Activated T-cell treated with anti-CD3 and anti-CD28 coated beads for 24 hours (primary cell): ENCODE measurements around the gene ERGIC3.
"Not testable (repeated sequence)": the region's sequence is repeated elsewhere in the genome, so short reads cannot be mapped to it uniquely, and the experiment has no call there.

Experiments used
- DNase-seq: peaks from one replicate; pipeline ENCODE4 v3.0.0-alpha.2; 2020; ENCODE audit warnings: low read depth

Gene ERGIC3

GRCh38 chr20:35518955-35519354 is 22.9 kb upstream of the ERGIC3 start:
- DNase-seq, result no peak

- no peak for DNase-seq
These were observed 18.5 kb upstream of the ERGIC3 start for GRCh38 chr20:35523298-35523888.

DNA sequence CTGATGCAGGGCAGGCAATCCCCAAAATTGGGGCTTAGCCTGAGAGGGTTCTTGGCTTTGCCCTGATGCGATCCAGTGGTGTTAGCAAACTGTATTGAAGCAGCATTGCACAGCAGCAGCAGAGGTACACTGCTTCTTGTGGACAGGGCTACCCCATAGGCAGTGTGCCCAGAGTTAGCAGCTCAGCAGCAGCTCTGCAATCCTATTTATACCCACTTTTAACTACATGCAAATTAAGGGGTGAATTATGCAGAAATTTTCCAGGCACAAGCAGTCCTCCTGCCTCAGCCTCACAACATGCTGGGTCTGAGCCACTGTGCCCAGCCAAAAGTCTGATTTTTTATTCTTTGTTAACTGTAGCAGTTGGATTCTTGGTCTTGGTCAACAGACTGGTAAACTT is 16.2 kb upstream of the ERGIC3 start:
- no peak for DNase-seq

GRCh38 chr20:35527122-35527769 is 14.6 kb upstream of the ERGIC3 start:
- DNase-seq, result no peak

- DNase-seq, result no peak
These were observed 12.3 kb upstream of the ERGIC3 start, which contains the start of gene C20orf173 for GRCh38 chr20:35529552-35529951. C20orf173 (minus strand) TSS chr20:35529652; CDS start chr20:35529373, 279 bp downstream.

GRCh38 chr20:35539756-35540212 is 2.1 kb upstream of the ERGIC3 start:
- DNase-seq, result no peak

DNA sequence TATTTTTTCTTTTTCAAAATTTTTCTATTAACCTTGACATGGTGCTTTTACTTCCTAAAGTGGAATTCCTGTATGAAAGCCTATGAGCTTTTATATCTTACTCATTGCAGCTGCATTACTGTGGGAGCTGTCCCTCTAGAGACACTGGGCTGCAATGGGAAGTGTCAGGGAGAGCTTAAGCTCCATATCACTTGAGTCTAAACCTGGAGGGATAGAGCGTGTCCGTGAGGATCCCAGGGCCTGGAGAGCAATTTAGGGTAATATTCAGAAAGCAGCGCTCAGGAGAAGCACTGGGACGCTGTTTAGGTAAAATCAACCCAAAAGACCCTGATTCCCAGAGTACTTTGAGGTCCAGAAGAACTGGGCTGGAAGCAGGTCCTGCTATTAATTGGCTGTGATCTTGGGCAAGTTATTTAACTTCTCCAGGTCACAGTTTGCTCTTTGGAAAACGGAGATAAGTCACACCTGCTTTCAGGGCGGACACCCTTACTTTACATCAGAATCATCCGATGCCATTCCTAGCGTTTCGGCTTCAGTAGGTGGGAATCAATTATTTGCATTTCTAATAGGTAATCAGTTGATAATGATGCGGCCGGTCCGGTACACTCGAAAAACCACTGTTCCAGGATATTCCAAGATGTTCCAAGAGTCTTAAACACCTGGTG is 628 bp upstream of the ERGIC3 start:
- DNase-seq, result no peak

DNA sequence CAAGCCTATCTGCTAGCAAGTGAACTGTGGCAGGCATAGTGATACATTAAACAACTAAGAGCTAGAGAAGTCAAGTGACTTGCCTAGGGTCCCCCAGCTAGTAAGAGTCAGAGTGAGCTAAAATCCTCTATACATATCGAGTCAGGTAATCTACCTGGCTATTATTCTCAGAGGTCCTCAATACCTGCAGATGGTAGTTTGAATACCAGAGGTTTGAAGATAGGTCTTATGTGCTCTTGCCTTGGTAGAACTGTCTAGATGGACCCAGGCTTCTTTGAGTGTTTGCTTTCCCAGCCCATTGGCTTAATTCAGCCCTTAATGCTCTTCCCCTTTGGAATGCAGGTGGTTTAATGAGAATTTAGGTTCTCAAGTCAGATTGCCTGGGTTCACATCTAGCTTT is 1.1 kb downstream of the ERGIC3 start:
- no peak for DNase-seq

- DNase-seq, result no peak
These were observed 2.6 kb downstream of the ERGIC3 start for GRCh38 chr20:35544436-35544835.

- DNase-seq, result not testable (repeated sequence)
These were observed 3.1 kb downstream of the ERGIC3 start for GRCh38 chr20:35544941-35545340.

DNA sequence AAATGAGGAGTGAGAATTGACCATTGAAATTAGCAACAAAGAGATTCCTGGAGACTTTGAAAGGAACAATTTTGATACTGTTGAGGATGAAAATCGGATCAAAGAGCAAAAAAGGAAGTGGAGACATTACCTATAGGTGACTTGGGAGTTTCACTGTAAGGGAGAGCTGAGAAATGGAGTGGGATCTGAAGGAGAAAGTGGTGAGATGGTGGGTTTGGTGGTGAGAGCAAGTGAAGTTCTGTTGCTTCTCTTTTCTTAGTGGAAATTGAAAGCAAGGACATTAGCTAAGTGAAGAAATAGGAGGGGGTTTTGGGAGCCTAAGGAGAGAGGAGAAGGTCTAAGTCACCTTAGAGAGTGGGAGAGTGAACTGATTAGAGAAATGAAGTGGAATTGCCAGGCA is 4.2 kb downstream of the ERGIC3 start:
- no peak for DNase-seq

DNA sequence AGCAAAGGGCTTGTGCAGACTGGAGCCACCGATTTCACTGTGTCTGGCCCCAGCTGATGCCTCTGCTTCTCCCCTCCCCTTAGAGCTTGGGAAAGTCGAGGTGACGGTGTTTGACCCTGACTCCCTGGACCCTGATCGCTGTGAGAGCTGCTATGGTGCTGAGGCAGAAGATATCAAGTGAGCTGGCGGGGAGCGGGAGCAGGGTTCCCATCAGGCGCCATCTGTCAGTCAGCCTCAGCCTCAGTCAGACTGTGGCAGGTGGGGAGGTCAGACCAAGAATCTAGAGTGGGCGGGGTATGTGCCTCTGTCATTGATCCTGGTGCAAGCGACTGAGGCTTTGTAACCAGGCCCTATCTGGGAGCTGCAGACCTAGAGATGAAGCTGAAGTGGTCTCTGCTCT is 5.5 kb downstream of the ERGIC3 start:
- DNase-seq, result no peak

GRCh38 chr20:35551503-35551902 is 9.6 kb downstream of the ERGIC3 start:
- DNase-seq, result no peak

GRCh38 chr20:35552914-35553313 is 11.0 kb downstream of the ERGIC3 start:
- DNase-seq, result no peak

- DNase-seq, result not testable (repeated sequence)
These were observed 13.6 kb downstream of the ERGIC3 start for GRCh38 chr20:35555461-35555860.

GRCh38 chr20:35555951-35556645 is 14.2 kb downstream of the ERGIC3 start:
- no peak for DNase-seq

DNA sequence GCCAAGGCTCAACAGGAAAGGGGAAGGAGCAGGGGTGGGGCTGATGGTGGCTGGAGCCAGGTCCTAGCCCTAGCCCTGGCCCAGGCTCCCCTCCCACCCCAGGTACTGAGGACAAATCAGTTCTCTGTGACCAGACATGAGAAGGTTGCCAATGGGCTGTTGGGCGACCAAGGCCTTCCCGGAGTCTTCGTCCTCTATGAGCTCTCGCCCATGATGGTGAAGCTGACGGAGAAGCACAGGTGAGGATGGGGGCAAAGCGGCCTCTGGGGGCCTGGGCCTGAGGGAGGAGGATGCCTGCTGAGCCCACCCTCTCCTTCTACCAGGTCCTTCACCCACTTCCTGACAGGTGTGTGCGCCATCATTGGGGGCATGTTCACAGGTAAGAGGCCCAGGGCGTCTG is 15.0 kb downstream of the ERGIC3 start:
- DNase-seq, result no peak

- no peak for DNase-seq
These were observed 16.6 kb downstream of the ERGIC3 start for GRCh38 chr20:35558451-35558850.

GRCh38 chr20:35559042-35559693 is 17.3 kb downstream of the ERGIC3 start:
- DNase-seq, result no peak

- DNase-seq, result no peak
These were observed 18.2 kb downstream of the ERGIC3 start for GRCh38 chr20:35560105-35560511.

DNA sequence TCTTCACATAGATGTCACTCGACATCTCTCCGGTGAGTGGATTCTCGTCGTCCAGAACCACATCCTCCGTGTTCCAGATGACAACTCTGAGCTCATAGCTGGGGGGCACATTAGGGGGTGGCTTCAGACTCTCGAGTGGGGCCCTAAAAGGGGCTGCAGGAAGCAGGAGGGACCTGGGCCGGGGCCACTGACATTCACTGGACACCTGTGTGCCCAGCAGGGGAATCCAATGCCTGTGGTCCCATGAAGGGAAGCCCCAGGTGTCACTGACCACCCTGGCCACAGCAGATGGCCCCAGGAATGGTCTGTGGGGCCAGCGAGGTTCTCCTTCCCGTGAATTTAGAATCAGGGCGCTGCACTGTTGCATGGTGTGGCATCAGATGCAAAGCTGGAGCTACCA is 18.7 kb downstream of the ERGIC3 start:
- no peak for DNase-seq

- no peak for DNase-seq
These were observed 19.4 kb downstream of the ERGIC3 start for GRCh38 chr20:35561268-35561667.
